Left forelimb (tissue), 1 donor: ENCODE measurements around the gene TM2D3.
"Not testable (repeated sequence)": the region's sequence is repeated elsewhere in the genome, so short reads cannot be mapped to it uniquely, and the experiment has no call there.

Experiments
- DNase-seq: peaks from one replicate; pipeline ENCODE4 v3.0.0-alpha.2; 2018; ENCODE audit warnings: low spot score

TM2D3 gene

DNA sequence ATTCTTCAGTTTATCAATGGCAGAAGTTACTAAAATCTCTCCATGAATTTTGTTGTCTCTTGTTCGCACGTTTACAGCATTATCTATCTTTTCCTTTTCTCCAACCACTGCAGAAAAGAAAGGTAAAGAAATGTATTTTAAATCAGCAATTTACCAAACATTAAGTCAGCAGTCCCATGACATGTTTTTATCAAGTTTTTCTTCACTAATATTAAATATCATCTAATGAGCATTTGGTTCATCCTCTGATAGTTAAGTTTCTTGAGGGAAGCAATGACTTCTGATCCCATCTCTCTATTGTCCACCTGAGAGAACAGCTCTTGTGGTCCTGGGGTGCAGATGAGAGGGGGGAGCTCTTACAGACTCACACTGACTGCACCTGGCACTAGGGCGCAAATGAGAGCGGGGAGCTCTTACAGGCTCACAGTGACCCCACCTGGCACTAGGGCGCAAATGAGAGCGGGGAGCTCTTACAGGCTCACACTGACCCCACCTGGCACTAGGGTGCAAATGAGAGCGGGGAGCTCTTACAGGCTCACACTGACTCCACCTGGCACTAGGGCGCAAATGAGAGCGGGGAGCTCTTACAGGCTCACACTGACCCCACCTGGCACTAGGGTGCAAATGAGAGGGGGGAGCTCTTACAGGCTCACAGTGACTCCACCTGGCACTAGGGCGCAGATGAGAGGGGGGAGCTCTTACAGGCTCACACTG lies 2.6 kb upstream of the TM2D3 start:
- not testable (repeated sequence) for DNase-seq

DNA sequence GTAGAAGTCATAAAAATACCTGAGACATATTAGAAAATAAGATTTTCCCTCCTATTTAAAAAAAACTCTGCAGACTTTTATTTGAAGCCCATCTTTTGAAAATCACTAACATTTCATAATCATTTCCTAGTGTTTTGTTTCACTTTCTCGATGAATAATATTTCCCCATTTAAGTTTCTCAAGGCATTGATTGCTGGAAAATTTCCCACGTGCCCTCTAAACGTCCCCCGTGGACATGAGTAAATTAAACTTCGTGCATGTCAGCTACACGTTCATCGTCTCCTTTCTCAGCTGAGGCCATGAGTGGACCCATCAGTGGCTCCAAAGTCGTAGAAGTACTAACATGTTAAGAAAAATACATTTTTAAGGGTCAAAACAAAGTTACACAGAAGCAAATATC lies 2.0 kb upstream of the TM2D3 start:
- DNase-seq: no peak

DNA sequence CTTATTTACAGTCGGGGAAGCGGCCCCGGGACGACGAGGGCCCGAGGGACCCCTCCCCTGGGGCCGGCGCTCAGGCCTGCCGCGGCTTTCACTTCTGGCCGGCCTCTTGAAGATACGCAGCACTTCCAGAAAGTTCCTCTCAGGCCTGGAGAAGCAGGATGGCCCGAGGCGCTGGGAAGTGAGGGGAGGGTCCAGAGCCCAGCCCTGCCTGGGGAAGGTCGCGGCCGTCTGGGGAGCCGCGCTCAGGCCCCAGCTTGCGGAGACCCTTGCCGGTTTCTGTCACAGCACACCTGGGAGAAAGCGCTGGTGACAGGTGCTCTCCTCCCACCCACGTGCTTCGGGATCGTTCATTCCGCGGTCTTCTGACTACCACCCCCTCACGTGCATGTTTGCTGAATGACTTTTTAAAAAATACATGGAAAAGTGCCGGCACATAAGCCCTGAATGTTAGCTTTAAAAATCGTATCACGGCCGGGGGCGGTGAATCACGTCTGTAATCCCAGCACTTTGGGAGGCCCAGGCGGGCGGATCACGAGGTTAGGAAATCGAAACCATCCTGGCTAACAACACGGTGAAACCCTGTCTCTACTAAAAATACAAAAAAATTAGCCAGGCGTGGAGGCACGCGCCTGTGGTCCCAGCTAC lies 727 bp upstream of the TM2D3 start:
- DNase-seq: peak; percentile 68

DNA sequence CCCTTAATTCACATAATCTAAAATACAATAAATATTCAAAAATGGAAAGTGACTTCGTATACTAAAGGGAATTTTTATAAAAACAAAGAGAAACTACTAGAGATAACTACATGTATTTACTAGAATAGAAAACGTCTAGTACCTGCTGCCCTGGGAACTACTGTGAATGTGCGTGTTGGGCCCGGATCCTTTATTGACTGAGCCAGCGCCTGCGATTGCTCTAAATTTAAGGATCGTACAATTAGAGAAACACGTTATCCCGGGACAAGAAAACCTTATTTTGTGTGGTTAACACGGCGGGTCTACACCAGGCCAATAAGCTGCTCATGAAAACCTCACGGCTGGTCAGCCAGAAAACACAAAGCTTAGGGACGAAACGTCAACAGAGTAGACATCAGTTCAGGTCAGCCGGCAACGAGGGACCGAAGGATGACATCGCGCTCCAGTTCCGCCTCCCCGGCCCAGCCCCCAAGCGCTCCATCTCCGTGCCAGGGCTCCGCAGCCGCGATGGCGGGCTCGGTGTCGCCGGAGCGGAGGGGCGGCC lies 555 bp downstream of the TM2D3 start:
- no peak for DNase-seq

DNA sequence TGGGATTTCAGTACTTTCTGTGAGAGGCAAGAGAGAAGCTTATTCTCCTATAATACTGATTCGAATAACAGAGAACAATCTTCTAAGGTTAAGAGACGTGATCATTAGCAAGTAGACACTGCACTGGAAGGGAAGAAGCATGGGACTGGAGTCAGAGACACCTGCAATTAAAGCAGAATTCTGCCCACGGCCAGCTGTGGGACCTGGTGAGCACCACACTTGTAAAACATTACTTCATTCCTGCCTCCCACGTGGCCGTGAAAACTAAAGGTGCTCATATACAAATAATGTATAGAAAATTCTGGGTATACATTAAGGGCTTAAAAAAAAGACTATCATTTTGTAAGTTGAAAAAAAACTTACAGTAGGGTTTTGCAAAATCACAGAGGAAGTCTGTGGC lies 2.0 kb downstream of the TM2D3 start:
- DNase-seq: no peak

DNA sequence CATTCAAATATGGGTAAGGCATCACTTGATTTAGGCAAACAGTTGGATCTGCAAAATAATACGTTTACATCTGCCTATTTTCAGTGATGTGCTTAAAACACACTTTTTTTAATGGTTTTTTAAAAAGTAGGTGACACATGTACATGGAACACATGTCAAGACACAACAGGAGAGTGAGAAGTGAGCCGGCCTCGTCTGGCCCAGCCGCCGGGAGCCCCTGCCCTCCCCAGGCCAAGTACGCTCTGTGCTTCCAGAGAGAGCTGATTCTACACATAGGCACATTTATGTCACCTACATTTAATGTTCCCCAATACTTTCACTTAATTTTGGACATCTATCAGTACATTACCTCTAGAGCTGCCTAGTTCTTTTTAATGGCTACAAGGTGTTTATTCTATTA lies 3.8 kb downstream of the TM2D3 start:
- DNase-seq: no peak

DNA sequence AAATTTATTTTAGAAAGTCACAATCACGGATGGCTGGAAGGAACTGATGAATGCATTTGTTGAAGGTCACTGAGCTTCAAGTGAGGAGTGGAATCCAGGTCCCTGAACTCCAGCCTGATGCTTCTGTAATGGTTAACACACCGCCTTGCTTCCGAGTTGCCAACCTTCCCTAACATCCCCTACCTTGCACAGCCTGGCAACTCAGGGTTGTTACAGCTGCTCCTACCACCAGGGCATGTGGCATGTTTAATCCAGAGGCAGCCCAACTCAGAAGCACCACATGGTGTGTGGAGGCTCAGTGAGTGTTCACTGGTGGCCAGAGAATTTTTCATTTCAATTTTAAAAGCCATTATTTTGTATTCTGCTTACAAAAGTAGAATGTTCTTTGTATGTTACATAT lies 4.9 kb downstream of the TM2D3 start:
- no peak for DNase-seq

DNA sequence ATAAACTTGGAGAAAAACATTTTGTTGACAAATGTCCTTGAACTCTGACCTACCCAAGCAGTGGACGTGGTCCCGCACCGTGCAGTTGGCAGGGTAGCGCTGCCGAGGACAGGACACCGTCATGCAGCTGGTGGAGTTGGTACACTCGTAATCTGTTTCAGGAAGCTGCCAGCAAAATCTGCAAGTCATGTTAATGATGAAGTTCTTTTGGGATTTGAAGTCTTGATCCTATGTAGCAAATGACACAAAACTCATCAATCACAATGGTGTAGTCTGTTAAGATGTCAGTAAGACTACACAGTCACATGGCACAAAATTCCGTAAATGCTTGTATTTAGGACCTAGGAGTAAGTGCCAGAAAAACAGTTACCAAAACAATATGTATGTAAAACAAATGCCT lies 5.5 kb downstream of the TM2D3 start:
- DNase-seq: no peak

DNA sequence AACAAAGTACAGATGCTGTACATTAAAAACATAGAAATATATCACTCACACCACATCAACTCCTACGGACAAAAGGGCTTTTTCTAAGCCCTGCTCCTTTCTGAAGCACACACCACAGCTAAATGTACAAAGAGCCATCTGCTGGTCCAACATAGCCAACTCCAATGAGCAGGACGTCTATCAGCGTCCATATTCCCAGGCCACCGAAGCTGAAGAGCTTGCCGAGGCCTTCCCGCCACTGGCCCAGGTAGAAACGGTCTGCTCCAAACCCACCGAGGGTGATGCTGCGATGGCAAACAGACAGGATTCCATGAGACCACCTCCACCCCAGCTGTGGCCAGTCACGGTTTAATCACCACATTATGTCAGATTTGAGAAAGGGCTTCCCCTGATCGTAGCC lies 9.8 kb downstream of the TM2D3 start:
- DNase-seq: no peak

DNA sequence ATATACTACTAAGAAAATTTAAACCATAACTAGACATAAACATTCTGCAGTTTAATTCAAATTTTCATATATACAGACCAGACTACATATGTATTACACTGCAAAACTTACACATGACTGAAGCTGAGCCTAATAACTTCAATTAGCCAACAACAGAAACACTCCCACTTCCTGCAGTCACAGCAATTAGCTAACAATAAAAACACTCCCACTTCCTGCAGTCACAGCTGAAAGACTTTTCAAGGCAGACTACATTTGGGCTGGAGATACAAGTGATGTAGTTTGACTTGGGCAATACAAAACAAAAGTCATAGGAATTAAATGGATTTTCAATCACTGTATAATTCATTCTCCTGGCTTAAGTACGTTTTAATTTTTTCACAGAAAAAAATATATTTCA lies 10.3 kb downstream of the TM2D3 start:
- DNase-seq: no peak

DNA sequence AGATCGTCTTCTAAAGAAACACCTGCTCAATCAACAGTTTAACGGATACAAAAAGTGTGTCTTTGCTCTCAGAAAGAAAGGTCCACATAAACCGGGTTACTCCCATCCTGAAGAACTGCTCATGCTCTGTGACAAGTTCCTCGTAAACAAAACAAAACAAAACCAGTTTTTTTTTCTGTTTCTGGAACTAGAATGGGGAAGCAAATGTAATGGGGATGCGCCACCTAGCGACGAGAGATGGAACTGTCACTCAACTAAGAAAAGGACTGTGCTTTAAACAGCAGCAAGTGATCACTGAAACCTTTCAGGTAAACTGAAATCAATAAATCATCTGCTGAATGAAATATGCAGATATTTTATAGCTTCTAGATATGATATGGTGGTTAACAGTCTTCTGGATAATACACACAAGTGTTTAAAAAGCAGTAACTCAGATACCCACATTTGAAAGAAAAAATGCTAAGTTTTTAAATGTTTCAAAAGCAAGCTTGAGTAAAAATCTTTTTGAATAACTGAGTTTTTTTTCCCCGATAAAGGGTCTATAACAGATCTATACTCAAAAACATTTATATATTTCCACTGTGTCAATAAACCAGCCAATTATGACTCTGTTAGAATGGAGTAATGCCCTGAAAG lies 10.9 kb downstream of the TM2D3 start:
- no peak for DNase-seq

DNA sequence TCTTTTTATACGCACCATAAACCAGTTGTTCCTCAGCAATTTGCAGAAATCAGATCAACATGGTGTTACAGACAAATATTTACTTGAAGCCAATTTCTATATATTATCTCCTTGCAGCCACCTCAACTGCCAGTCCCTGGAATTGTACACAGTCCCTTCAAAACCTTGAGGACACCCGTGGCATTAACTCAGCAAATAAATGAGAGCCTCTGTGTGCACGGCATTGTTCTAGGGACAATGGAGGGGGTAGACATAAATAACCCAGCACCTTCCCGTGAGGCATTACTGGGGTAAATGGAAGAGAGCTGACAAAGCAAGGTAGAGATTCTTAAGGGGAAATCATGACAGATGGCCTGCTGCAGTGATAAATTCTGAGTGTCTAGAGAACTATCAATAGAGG lies 12.5 kb downstream of the TM2D3 start:
- DNase-seq: no peak

DNA sequence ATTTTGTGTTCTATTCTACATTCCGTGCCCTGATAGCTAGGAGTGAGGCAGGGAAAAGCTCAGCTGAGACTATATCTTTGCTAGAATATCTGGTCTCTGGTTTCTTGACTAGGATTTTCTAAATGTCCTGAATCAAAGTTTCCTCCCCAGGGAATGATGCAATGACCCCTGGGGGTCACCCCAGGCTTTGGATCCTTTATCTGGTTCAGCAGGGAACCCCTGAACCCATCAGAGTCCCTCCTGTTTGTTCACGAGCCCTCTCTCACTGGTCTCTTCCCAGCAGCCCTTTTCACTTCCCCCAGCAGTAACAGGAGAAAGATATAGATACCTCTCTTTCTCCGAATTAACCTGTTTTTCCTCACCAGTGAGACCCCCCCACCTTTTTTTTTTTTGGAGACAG lies 14.3 kb downstream of the TM2D3 start:
- DNase-seq: no peak

DNA sequence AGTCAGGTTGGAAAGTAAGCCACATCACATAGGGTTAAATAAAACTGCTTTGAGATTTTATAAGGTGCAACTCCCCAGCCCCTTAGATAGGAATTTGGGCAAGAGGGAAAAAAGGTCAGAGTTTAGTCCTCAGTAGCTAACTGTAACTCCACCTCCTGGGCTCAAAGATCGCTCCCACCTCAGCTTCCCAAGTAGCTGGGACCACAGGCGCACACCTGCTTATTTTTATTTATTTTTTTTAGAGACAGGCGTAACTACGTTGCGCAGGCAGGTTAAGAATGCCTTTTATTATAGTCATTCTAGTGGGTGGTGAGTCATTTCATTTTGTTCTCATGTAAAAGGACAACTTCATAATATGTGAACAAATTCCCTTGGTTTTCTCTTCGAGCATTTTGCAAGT lies 14.7 kb downstream of the TM2D3 start:
- DNase-seq: no peak

DNA sequence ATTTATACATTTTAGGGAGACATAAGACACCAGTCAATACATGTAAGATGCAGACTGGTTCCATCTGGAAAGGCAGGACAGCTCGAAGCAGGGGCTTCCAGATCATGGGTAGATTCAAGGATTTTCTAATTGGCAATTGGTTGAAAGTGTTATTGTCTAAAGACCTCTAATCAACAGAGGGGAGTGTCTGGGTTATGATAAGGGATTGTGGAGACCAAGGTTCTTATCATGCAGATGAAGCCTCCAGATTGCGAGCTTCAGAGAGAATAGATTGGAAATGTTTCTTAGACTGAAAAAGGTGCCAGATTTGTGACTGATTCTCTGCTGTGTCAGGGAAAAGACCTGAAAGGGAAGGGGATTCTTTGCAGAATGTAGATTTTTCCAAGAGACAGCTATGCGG lies 15.1 kb downstream of the TM2D3 start:
- no peak for DNase-seq

DNA sequence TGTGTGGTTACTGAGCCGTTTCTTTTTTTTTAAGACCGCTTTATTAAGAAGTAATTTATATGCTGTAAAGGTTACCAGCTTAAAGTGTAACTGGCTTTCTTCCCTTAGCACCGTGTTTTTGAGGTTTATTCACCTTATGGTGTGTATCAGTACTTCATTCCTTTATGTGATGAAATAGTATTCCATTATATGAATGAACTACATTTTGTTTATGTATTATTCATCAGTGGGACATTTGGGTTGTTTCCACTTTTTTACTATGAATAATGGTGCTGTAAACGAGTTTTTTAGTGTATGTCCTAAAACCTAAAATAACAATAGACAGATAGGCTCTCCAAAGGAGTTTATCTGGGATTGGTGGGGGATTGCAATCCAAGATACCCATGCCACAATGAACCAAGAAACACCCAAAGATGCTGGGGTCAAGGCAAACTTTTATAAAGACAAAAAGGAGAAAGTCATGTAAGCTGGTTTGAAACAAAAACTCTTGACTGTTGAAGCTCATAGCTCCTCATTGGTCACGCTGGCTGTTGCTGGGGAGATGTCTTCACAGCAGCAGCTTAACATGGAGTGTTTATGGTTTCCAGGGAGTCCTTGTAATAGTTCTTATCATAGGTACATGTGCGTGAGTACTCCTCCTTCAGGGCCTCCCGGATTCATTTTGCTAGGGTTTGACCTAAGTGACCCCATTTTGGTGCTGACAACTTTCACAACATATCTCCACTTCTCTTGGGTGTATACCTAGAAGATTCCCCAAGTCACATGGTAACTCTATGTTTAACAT lies 16.0 kb downstream of the TM2D3 start:
- DNase-seq: no peak

DNA sequence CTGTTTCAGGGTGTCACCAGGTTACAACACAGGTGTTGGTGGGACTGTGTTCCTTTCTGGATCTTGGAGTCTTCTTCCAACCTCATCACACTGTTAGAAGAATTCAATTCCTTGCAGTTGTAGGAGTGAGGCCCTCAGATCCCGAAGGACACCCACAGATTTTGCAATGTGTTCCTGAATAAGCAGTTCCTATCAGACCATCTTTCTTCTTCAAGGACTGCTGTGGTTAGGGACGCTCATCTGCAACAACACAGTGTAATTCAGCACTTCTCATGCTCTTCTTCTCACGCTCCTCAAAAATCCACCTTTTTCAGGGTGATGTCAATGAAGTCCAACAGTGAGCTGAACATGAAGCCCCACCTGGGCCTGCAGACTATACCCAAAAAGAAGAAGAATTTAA lies 18.8 kb downstream of the TM2D3 start:
- no peak for DNase-seq

DNA sequence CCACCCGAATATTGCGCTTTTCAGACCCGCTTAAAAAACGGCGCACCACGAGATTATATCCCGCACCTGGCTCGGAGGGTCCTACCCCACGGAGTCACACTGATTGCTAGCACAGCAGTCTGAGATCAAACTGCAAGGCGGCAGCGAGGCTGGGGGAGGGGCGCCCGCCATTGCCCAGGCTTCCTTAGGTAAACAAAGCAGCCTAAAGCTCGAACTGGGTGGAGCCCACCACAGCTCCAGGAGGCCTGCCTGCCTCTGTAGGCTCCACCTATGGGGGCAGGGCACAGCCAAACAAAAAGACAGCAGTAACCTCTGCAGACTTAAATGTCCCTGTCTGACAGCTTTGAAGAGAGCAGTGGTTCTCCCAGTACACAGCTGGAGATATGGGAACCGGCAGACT lies 25.5 kb downstream of the TM2D3 start:
- not testable (repeated sequence) for DNase-seq

DNA sequence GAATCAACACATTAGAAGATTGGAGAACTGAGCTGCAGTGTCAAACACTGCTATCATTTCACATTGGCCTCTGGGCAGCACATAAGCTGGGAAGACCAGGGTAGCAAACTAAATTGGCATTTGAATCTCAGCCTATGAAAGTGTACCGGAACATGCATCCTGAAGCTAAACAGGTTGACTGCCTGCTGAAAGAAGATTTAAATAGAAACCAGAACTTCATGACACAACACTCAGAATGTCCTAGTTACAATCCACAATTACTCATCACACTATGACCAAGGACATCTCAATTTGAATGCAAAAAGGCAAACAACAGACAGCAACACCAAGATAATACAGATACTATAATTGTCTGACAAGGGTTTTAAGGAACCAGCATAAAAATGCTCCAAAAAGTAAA lies 26.2 kb downstream of the TM2D3 start:
- no peak for DNase-seq

DNA sequence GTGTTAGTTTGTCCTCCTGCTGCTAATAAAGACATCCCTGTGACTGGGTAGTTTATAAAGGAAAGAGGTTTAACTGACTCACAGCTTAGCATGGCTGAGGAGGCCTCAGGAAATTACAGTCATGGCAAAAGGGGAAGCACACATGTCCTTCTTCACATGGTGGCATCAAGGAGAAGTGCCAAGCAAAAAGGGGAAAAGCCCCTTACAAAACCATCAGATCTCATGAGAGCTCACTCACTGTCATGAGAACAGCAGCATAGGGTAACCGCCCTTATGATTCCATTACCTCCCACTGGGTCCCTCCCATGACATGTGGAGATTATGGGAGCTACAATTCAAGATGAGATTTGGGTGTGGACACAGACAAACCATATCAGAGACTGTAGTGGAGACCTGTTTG lies 27.0 kb downstream of the TM2D3 start:
- DNase-seq: no peak

DNA sequence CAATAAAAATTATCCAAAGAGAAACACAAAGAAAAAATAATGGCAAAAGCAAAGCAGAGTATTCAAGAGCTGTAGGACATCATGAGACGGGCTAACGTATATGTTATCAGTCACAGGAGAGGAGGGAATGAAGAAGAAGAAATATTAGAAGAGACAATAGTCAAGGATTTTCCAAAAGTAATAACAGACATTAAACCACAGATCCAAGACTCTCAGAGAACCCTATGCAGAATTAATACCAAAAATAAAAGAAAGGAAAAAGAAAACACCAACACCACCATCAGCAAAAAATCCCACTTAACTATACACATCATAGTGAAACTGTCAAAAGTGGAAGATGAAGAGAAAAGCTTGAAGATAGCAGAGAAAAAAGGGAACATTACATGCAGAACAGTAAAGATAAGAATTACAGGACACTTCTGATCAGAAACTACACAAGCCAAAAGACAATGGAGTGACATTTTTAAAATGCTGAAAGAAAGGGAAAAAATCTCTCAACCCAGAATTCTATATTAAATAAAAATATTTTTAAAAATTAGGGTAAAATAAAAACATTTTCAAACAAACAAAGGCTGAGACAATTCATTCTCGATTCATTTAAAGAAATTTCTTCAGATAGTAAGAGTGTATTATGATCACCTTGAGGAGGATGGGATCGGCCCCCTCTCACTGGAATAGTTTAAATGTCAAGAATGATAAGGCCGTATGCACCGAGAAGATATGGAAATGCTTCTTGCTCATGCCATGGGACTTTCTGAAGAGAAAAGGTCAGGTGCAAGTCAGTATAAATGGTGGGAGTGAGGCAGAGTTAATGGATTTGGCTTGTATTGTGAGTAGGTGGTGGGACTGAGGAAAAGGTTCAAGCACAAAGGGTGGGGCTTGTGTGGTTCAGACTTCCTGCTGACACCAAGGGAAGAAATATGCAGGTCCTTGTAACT lies 28.5 kb downstream of the TM2D3 start:
- no peak for DNase-seq
